H7 (cell line): Measurements from ENCODE around the gene SMCO2. TPM values are rescaled to one million over a fixed set of nuclear protein-coding genes. Genes with fewer than 3 reads are reported as not detected.

ENCODE experiments used
- DNase-seq: peaks from one replicate; pipeline ENCODE4 v3.0.0; 2012
- H3K27me3 ChIP-seq: 2 replicates; pipeline ENCODE4 v1.6.0; 2011; ENCODE audit warnings: mild to moderate bottlenecking, low read length; ENCODE audit not compliant: control insufficient read depth, insufficient read depth
- H3K36me3 ChIP-seq: replicated peaks from 2 replicates; pipeline ENCODE4 v1.5.1; 2011; ENCODE audit warnings: low read length; ENCODE audit not compliant: control insufficient read depth, insufficient read depth
- H3K4me3 ChIP-seq: 2 replicates; pipeline ENCODE4 v1.5.1; 2011; ENCODE audit warnings: low read depth, mild to moderate bottlenecking, control low read depth, low read length, moderate library complexity; ENCODE audit not compliant: insufficient read depth
- total RNA-seq: library from RNA; depleted of rRNA; stranded (reverse); fragments of >200 nt; shearing (Covaris generic); gene quantifications from 2 replicates; pipeline ENCODE4 v1.2.3, GENCODE V29; 2014

The SMCO2 gene
- total RNA-seq, 1 experiment from 2014 or later: not detected

DNA sequence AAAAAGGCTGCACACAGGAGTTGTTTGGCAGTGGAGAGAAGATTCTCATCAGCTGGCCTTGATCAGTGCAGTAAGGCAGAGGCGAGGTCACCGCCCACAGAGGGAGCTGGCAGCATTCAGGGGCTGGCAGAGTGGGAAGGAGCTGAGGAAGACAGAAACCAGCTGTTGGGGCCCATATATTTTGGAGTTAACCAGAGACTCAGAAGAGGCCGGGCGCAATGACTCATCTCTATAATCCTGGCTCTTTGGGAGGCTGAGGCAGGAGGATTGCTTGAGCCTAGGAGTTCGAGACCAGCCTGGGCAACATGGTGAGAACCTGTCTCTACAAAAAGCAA lies 17.7 kb downstream of the SMCO2 start:
- no peak for DNase-seq
- H3K27me3 ChIP-seq: no peaks in the 10 kb centered on the region
- no peaks in the 10 kb centered on the region for H3K36me3 ChIP-seq
- no peak overlapping the region for H3K4me3 ChIP-seq

DNA sequence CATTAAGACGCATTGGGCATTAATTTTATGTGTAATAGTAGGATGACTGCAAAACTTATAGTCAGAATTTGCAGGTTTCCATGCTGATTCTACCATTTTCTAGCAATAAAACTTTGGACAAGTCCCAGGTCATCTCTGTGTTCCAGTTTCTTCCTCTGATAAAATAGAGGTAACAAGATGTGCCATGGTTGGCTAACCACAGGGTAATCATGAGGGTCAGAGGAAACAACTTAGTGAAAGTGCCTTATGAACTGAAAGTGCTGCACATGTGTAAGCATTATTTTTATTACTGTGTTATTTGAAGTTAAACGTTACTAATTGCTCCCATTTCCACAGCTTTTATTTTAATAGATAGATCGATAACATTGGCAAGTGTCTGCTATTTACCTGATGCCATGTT lies 21.1 kb downstream of the SMCO2 start:
- Histone ChIP-seq H3K4me3 (no peak overlapping the region), H3K36me3 (no peaks in the 10 kb centered on the region), H3K27me3 (no peaks in the 10 kb centered on the region)
- no peak for DNase-seq

DNA sequence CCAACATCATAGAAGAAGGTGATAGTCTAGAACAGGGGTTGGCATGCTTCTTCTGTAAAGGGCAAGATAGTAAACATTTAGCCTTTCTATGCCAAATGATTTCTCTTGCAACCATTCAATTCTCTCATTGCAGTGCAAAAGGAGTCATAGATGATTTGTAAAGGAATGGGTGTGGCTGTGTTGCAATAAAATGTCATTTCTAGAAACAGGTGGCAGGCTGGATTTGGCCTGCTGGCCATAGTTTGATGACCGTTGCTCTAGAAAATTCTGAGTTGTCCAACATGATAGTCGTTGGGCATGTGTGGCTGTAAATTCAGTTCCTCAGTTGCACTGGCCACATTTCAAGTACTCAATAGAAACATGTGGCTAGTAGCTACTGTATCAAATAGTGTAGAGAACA lies 21.7 kb downstream of the SMCO2 start:
- Histone ChIP-seq H3K4me3 (no peak overlapping the region), H3K36me3 (no peaks in the 10 kb centered on the region), H3K27me3 (no peaks in the 10 kb centered on the region)
- no peak for DNase-seq

DNA sequence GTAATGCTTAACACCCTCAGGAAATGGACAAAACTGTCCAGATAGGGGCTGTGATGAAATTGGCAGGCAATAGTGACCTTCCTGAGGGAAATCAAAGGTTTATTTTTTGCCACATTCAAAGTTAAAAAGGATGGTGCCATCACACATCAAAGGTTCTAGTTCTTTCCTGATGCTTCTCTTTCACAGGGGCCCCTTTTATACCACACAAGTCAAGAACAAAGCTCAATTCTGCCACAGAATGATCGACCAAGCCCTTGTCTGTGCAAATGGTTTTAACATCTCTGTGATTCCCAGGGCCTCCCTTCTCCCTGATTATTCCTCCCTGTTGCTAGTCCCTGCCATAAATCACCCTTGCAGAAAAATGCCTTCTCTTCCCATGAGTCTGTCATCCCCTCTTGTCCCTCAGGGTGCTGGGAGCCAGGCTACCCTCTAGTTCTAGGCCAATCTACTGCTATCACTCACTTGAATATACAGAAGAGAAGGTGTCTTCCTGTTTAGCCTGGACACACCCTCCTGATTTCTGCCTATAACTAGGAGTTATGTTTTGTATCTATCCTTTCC lies 22.7 kb downstream of the SMCO2 start:
- DNase-seq: no peak
- H3K36me3 ChIP-seq: no peaks in the 10 kb centered on the region
- H3K4me3 ChIP-seq: no peak overlapping the region
- no peaks in the 10 kb centered on the region for H3K27me3 ChIP-seq

DNA sequence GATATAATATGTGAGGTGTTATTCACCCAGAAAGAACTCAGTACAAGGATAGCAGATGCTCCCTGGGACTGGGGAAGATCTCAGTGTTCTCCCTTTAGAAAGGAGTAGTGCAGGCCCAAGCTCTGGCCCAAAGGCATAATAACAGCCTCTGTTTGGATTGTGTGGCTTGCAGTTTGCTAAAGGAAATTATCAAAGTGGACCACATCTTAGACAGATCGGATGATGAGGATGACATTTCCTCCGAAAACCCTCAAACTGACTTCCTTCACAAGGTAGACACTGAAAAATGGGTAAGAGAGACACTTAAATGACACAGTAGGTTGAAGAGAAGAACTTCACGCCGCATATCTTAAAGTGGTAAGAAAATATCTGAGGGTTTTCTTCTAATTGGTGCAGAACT lies 26.1 kb downstream of the SMCO2 start:
- Histone ChIP-seq H3K4me3 (no peak overlapping the region), H3K27me3 (no peaks in the 10 kb centered on the region), H3K36me3 (no peaks in the 10 kb centered on the region)
- DNase-seq: no peak

DNA sequence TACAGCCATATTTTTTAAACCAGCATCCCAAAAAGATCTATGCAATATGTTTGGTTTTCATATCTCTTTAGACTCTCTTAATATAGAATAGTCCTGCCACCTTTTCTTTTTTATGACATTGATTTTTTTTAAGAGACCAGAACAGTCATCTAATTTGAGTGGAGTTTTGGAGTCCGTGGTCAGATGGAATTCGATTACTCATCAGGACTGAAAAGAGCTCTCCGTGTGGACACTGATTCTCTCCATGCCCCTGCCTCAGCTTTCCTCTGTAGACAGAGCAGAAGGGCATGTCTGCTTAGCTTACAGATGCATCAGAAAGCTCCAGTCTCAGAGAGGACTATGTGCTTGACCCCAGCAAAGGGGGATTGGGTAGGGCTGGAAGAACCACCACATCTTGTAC lies 27.8 kb downstream of the SMCO2 start:
- DNase-seq: no peak
- Histone ChIP-seq H3K4me3 (no peak overlapping the region), H3K27me3 (no peaks in the 10 kb centered on the region), H3K36me3 (no peaks in the 10 kb centered on the region)

DNA sequence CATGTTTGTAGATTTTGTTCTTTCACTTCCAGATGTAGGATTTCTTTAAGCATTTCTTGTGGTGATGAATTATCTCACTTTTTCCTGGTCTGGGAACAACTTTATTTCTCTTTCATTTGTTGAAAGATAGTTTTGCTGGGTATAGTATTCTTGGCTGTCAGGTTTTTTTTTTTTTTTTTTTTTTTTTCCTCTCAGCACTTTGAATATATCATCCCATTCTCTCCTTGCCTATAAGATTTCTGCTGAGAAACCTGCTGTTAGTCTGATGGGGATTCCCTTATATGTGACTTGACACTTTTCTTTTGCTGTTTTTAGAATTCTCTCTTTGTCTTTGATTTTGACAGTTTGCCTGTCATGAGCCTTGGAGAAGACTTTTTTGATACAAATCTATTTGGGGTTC lies 30.5 kb downstream of the SMCO2 start:
- Histone ChIP-seq H3K27me3 (no peaks in the 10 kb centered on the region), H3K36me3 (no peaks in the 10 kb centered on the region), H3K4me3 (no peak overlapping the region)
- DNase-seq: no peak

DNA sequence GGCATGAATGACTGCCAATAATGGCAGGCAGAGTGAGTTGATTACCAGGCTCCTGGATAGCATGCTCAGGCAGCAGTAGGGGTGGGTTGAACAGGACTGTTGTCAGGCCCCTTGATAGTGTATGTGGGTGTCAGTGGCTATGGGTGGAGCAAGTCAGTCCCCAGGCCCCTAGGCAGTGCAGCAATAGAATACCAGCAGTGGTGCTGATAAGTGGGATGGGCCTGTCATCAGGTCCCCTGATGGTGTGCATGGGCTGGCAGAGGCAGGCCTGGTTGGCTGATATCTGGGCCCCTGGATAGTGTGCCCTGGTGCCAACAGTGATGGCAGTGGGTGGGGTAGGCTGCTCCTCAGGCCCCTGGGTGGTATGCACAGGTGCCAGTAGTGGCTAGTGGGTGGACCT lies 32.4 kb downstream of the SMCO2 start:
- H3K4me3 ChIP-seq: no peak overlapping the region
- no peaks in the 10 kb centered on the region for H3K36me3 ChIP-seq
- DNase-seq: no peak

DNA sequence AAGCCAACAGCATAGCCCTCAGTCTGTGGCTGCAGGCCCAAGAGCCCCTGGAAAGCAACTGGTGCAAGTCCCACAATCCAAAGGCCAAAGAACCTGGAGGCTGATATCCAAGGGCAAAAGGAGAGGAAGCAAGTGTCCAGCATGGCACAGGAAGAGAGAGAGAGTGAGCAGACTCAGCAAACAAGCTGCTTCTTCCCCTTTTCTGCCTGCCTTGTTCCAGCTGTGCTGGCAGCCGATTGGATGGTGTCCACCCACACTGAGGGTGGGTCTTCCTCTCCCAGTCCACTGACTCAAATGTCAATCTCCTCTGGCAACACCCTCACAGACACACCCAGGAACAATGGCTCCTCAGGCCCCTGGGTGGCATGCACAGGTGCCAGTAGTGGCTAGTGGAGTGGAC lies 33.5 kb downstream of the SMCO2 start:
- no peaks in the 10 kb centered on the region for H3K27me3 ChIP-seq
- no peak overlapping the region for H3K4me3 ChIP-seq
- no peak for DNase-seq
- no peaks in the 10 kb centered on the region for H3K36me3 ChIP-seq

More for the DNA sequence above, 32.4 kb downstream of the SMCO2 start:
- no peaks in the 10 kb centered on the region for H3K27me3 ChIP-seq

DNA sequence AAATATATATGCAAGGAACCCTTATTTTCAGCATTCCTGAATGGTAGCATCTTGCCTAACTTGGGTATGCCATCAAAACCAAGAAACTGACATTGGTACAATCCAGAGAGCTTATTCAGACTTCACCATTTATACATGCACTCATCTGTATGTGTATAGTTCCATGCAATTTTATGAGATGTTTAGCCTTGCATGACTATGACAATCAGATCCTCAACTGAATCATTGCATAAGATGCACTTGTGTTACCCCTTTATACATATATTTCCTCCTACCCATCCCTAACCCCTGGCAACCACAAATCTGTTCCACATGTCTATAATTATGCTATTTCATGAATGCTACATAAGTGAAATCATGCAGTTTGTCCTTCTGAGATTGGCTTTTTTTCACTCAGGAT lies 40.4 kb downstream of the SMCO2 start:
- H3K27me3 ChIP-seq: no peaks in the 10 kb centered on the region
- DNase-seq: no peak
- no peak overlapping the region for H3K4me3 ChIP-seq
- H3K36me3 ChIP-seq: no peaks in the 10 kb centered on the region

DNA sequence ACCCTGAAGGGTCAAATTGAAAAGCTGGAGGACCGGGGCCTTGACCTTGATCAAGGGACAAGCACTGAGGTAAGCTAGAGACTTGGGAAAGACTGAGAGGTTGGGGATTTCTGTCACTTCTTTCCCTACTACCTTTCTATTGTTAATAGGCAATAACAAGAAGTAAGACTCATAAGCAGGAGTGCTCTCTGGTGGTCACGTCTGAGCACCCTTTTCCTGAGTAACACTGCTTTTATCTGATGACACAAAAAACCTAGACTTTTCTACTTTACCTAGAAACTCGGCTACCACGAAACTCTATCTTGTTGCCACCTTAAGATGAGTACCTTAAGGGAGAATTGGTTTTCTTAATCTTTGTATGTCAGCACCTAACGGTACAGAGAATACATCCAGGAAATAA lies 41.9 kb downstream of the SMCO2 start:
- Histone ChIP-seq H3K36me3 (no peaks in the 10 kb centered on the region), H3K4me3 (no peak overlapping the region), H3K27me3 (no peaks in the 10 kb centered on the region)
- no peak for DNase-seq

DNA sequence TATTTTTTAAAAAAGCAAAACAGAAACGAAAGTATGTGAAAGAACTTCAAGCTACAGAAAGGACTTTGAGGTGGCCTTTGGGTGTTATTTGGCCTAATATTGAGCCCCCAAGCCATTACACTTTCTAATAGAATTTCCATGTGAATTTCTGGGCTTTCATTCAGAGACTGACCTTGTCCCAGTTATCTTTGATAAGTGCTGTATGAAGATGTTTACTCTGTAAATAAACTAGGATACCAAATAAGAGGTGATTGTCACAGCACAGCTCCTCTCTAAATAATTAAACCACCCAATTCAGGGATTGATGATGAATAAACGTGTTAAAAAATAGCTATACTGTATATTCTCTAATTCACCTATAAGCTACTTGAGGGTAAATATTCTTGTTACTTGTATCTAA lies 44.7 kb downstream of the SMCO2 start:
- no peak for DNase-seq

DNA sequence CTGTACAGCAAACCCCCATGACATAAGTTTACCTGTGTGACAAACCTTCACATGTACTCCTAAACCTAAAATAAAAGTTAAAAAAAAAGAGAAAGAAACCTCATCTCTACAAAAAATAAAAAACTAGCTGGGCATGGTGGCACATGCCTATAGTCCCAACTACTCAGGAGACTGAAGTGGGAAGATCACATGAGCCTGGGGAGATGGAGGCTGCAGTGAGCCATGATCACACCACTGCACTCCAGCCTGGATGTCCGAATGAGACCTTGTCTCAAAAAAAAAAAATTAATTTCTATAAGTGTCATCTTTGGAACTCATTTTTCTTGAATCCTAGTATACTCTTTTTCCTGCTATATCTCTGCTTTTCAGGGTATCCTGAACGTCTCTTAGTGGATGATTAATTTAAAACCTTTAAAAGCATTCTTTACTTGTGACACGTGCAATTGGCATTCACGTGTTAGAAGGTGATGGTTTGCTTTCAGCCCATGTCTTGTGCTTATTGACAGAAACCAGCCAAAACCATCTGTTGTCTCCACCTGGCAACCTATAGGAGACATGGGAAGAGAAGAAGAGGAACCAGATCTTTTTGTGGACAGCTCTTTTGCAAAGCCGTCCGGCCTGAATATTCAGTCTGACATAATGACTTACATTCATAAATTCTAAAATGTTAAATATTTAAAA lies 46.9 kb downstream of the SMCO2 start:
- DNase-seq: no peak
- no peaks in the 10 kb centered on the region for H3K27me3 ChIP-seq
- no peak overlapping the region for H3K4me3 ChIP-seq
- H3K36me3 ChIP-seq: no peaks in the 10 kb centered on the region

More for the DNA sequence above, 44.7 kb downstream of the SMCO2 start:
- Histone ChIP-seq H3K27me3 (no peaks in the 10 kb centered on the region), H3K36me3 (no peaks in the 10 kb centered on the region), H3K4me3 (no peak overlapping the region)

DNA sequence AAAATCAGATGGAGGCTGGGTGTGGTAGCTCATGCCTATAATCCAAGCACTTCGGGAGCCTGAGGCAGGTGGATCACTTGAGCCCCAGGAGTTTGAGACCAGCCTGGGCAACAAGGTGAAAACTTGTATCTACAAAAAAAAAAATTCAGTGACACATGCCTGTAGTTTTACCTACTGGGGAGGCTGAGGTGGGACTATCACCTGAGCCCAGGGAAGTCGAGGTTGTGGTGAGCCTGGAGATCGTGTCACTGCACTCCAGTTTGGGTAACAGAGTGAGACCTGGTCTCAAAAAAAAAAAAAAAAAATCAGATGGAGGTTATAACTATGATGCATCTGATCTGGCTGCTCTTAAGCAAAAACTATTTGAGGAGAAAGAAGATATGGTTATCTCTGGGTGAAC lies 50.9 kb downstream of the SMCO2 start:
- Histone ChIP-seq H3K36me3 (no peaks in the 10 kb centered on the region), H3K4me3 (no peak overlapping the region), H3K27me3 (no peaks in the 10 kb centered on the region)
- no peak for DNase-seq

DNA sequence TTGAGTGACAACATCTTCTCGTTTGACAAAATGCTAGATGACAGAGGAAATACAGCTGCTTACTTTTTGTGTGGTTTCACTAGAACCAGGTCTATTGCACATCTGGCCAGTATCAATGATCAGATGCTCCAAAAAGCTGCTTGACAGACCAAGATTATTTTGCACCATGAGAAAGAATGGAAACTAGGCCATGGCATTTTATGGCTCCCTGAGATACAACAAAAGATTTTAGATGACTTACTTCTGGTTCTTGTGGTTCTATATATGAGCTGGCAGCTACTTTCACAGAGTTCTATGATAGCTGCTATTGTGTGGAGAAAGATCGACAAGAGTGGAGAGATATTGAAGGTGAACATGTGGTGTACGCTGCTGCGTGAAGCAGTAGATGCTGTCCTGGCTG lies 51.6 kb downstream of the SMCO2 start:
- H3K27me3 ChIP-seq: no peaks in the 10 kb centered on the region
- no peak for DNase-seq
- H3K36me3 ChIP-seq: no peaks in the 10 kb centered on the region
- no peak overlapping the region for H3K4me3 ChIP-seq

DNA sequence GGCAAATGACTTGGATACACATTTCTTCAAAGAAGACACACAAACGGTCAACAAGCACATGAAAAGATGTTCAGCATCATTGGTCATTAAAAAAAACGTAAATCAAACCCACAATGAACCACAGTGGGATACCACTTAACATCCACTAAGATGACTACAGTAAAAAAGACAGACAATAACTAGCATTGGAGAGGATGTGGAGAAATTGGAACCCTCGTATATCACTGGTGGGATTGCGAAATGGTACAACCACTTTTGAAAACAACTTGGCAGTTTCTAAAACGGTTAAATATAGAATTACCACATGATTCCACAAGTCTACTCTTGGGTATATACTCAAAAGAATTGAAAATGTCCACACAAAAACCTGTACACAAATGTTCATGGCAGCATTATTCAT lies 52.2 kb downstream of the SMCO2 start:
- Histone ChIP-seq H3K36me3 (no peaks in the 10 kb centered on the region), H3K4me3 (no peak overlapping the region), H3K27me3 (no peaks in the 10 kb centered on the region)
- DNase-seq: no peak
